Uterus (tissue), 2 donors: Measurements from ENCODE around the gene ACMSD.

Experiments
- POLR2A ChIP-seq, 2 donors: fragments of 450-650 bp; IDR thresholded peaks; one replicate each; pipeline ENCODE4 v1.6.1; 2016; ENCODE audit warnings: antibody characterized with exemption in 2 of 2, mild to moderate bottlenecking in 1 of 2, moderate library complexity in 1 of 2
- TF ChIP-seq, protein P1 (sequence below), 4 experiments: fragments of 200-600 bp in 2 of 4; fragments of 450-650 bp in 2 of 4; sonication (generic) in 2 of 4; IDR thresholded peaks; one replicate each; pipeline ENCODE4 v1.5.1; 2016 to 2019; ENCODE audit warnings: antibody characterized with exemption in 4 of 4, mild to moderate bottlenecking in 2 of 4, moderate library complexity in 1 of 4

DNA sequence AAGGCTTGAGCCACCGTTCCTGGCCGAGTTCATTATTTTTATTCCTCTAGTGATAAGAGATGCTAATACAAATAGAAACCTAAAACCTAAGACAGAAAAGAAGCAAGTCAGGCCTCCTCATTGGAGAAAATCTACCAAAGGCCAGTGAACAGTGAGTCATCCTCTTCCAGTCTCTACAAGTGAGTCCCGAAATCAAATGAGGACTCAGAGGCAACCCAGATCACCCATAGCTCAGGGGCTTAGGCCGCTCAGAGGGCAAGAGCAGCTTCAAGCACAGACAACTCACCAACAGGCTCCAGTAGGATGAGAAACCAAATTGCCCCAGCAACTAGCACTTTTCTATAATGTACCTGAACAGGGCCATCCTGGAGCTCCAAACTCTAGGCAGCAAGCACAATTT lies 42.7 kb upstream of the ACMSD start:
- TF ChIP-seq POLR2A (IDR thresholded peaks at IDR 0.05) = no peak
- TF ChIP-seq, protein P1, sequence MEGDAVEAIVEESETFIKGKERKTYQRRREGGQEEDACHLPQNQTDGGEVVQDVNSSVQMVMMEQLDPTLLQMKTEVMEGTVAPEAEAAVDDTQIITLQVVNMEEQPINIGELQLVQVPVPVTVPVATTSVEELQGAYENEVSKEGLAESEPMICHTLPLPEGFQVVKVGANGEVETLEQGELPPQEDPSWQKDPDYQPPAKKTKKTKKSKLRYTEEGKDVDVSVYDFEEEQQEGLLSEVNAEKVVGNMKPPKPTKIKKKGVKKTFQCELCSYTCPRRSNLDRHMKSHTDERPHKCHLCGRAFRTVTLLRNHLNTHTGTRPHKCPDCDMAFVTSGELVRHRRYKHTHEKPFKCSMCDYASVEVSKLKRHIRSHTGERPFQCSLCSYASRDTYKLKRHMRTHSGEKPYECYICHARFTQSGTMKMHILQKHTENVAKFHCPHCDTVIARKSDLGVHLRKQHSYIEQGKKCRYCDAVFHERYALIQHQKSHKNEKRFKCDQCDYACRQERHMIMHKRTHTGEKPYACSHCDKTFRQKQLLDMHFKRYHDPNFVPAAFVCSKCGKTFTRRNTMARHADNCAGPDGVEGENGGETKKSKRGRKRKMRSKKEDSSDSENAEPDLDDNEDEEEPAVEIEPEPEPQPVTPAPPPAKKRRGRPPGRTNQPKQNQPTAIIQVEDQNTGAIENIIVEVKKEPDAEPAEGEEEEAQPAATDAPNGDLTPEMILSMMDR (IDR thresholded peaks at IDR 0.05) = no peak
